ENCODE data around the gene MTFR1L. TPM values are rescaled to one million over a fixed set of nuclear protein-coding genes. Genes with fewer than 3 reads are reported as not detected.

MTFR1L gene
- total RNA-seq, 2 experiments from 2014 or later = 27.7 to 30.8 TPM

- H3K27me3 Mint-ChIP-seq = no peaks in the 10 kb centered on the region
- no peaks in the 10 kb centered on the region for H3K9me3 Mint-ChIP-seq (ENCODE audit: low read depth)
- DNase-seq (no peak), ATAC-seq (no peak)
- ChIA-PET CTCF (interaction anchor here (0.6 to 3.8 kb wide), 6 partner anchors 11 to 227 kb away, joined by 3 to 27 read pairs (median 3); no protein-coding TSS in a partner anchor), POLR2A (interaction anchor here (0.6 kb wide), 1 partner anchor 83 kb away, joined by 3 read pairs; no protein-coding TSS in a partner anchor)
- peak overlapping the region; percentile 47 for H3K27ac Mint-ChIP-seq
- no peak overlapping the region for H3K4me3 Mint-ChIP-seq
- peaks cover 6% of the 10 kb centered on the region for H3K36me3 Mint-ChIP-seq (ENCODE audit: low read depth)
- intact Hi-C loops (cut with DNase I, micrococcal nuclease) = no loop called here
- H3K4me1 Mint-ChIP-seq = peaks cover 46% of the 10 kb centered on the region
These were observed 26.1 kb upstream of the MTFR1L start for GRCh38 chr1:25793585-25794170.

GRCh38 chr1:25794325-25794724 is 25.4 kb upstream of the MTFR1L start:
- H3K27me3 Mint-ChIP-seq = no peaks in the 10 kb centered on the region
- CTCF ChIA-PET = interaction anchor here (0.7 to 3.8 kb wide), 2 partner anchors 162 to 184 kb away, joined by 3 to 27 read pairs; no protein-coding TSS in a partner anchor

GRCh38 chr1:25795211-25795610 is 24.5 kb upstream of the MTFR1L start:
- POLR2A ChIA-PET = interaction anchor here (0.6 kb wide), 1 partner anchor 176 kb away, joined by 3 read pairs; no protein-coding TSS in a partner anchor
- H3K4me3 Mint-ChIP-seq = no peak overlapping the region
- ATAC-seq = no peak
- H3K27ac Mint-ChIP-seq = peak overlapping the region; percentile 1
- H3K27me3 Mint-ChIP-seq = no peaks in the 10 kb centered on the region
- peaks cover 51% of the 10 kb centered on the region for H3K4me1 Mint-ChIP-seq
- H3K36me3 Mint-ChIP-seq (ENCODE audit: low read depth) = peaks cover 4% of the 10 kb centered on the region
- no peaks in the 10 kb centered on the region for H3K9me3 Mint-ChIP-seq (ENCODE audit: low read depth)
- CTCF ChIA-PET = interaction anchor here (0.8 to 5.0 kb wide), 4 partner anchors 41 to 185 kb away, joined by 3 to 38 read pairs (median 15); no protein-coding TSS in a partner anchor
- intact Hi-C loops (cut with DNase I, micrococcal nuclease) = loop anchor here (5.0 kb wide), 6 partner anchors 98 to 563 kb away; partner anchors contain the start of genes LDLRAP1 (in 1 of the 2), MACO1 (in 1 of the 2) and SYF2 (in 1 of the 2)
- no peak for DNase-seq

More at GRCh38 chr1:25794325-25794724, 25.4 kb upstream of the MTFR1L start:
- DNase-seq = no peak
- Mint-ChIP-seq H3K9me3 (ENCODE audit: low read depth) (no peaks in the 10 kb centered on the region), H3K4me1 (peaks cover 48% of the 10 kb centered on the region), H3K36me3 (ENCODE audit: low read depth) (peaks cover 6% of the 10 kb centered on the region), H3K4me3 (no peak overlapping the region), H3K27ac (no peak overlapping the region)
- intact Hi-C loops (cut with DNase I, micrococcal nuclease) = no loop called here
- no peak for ATAC-seq
- POLR2A ChIA-PET = no interaction called here

GRCh38 chr1:25795946-25796810 is 23.6 kb upstream of the MTFR1L start:
- ATAC-seq (peak; percentile 67), DNase-seq (peak; percentile 75)
- ChIA-PET CTCF (interaction anchor here (0.5 to 5.0 kb wide), 15 partner anchors 8 to 787 kb away, joined by 3 to 38 read pairs (median 3); no protein-coding TSS in a partner anchor), POLR2A (interaction anchor here (0.6 to 0.7 kb wide), 2 partner anchors 176 to 177 kb away, joined by 3 to 4 read pairs; no protein-coding TSS in a partner anchor)
- Mint-ChIP-seq H3K4me1 (peaks cover 59% of the 10 kb centered on the region), H3K9me3 (ENCODE audit: low read depth) (no peaks in the 10 kb centered on the region), H3K36me3 (ENCODE audit: low read depth) (peaks cover 6% of the 10 kb centered on the region), H3K27me3 (no peaks in the 10 kb centered on the region), H3K4me3 (peak overlapping the region; percentile 56), H3K27ac (peak overlapping the region; percentile 95)
- intact Hi-C loops (cut with DNase I, micrococcal nuclease) = loop anchor here (1.0 to 5.0 kb wide), 14 partner anchors 21 to 564 kb away; partner anchors contain the start of genes LDLRAP1 (in 1 of the 2), MACO1 (in 1 of the 2) and SYF2 (in 1 of the 2)

- DNase-seq = peak; percentile 93
- no peaks in the 10 kb centered on the region for H3K27me3 Mint-ChIP-seq
- peak overlapping the region; percentile 95 for H3K27ac Mint-ChIP-seq
- ChIA-PET CTCF (interaction anchor here (0.6 to 5.0 kb wide), 13 partner anchors 17 to 321 kb away, joined by 3 to 38 read pairs (median 4); no protein-coding TSS in a partner anchor), POLR2A (interaction anchor here (0.6 to 0.7 kb wide), 2 partner anchors 177 to 178 kb away, joined by 3 to 4 read pairs; no protein-coding TSS in a partner anchor)
- no peaks in the 10 kb centered on the region for H3K9me3 Mint-ChIP-seq (ENCODE audit: low read depth)
- peaks cover 6% of the 10 kb centered on the region for H3K36me3 Mint-ChIP-seq (ENCODE audit: low read depth)
- peak; percentile 61 for ATAC-seq
- H3K4me3 Mint-ChIP-seq = peak overlapping the region; percentile 56
- peaks cover 62% of the 10 kb centered on the region for H3K4me1 Mint-ChIP-seq
- intact Hi-C loops (cut with DNase I, micrococcal nuclease) = loop anchor here (1.0 to 5.0 kb wide), 14 partner anchors 22 to 565 kb away; partner anchors contain the start of genes LDLRAP1 (in 1 of the 2), MACO1 (in 1 of the 2) and SYF2 (in 1 of the 2)
These were observed 22.8 kb upstream of the MTFR1L start for GRCh38 chr1:25796811-25797458.

- no peaks in the 10 kb centered on the region for H3K27me3 Mint-ChIP-seq
- ATAC-seq (no peak), DNase-seq (peak; percentile 73)
- no peak overlapping the region for H3K27ac Mint-ChIP-seq
- POLR2A ChIA-PET = interaction anchor here (0.6 kb wide), 1 partner anchor 157 kb away, joined by 3 read pairs; no protein-coding TSS in a partner anchor
- H3K4me3 Mint-ChIP-seq = no peak overlapping the region
- CTCF ChIA-PET = interaction anchor here (0.6 to 5.0 kb wide), 21 partner anchors 10 to 294 kb away, joined by 3 to 38 read pairs (median 4); no protein-coding TSS in a partner anchor
- intact Hi-C loops (cut with DNase I, micrococcal nuclease) = loop anchor here (2.0 to 5.0 kb wide), 10 partner anchors 67 to 566 kb away; partner anchors contain the start of genes LDLRAP1 (in 1 of the 2), MACO1 (in 1 of the 2) and SYF2 (in 1 of the 2)
- H3K36me3 Mint-ChIP-seq (ENCODE audit: low read depth) = peaks cover 6% of the 10 kb centered on the region
- H3K9me3 Mint-ChIP-seq (ENCODE audit: low read depth) = no peaks in the 10 kb centered on the region
- peaks cover 72% of the 10 kb centered on the region for H3K4me1 Mint-ChIP-seq
These were observed 21.8 kb upstream of the MTFR1L start for GRCh38 chr1:25797939-25798338.

GRCh38 chr1:25798666-25799351 is 20.9 kb upstream of the MTFR1L start:
- ATAC-seq (no peak), DNase-seq (no peak)
- peaks cover 6% of the 10 kb centered on the region for H3K36me3 Mint-ChIP-seq (ENCODE audit: low read depth)
- ChIA-PET CTCF (interaction anchor here (0.6 to 5.0 kb wide), 18 partner anchors 12 to 249 kb away, joined by 3 to 38 read pairs (median 4); no protein-coding TSS in a partner anchor), POLR2A (interaction anchor here (0.6 kb wide), 1 partner anchor 158 kb away, joined by 3 read pairs; no protein-coding TSS in a partner anchor)
- H3K4me1 Mint-ChIP-seq = peaks cover 72% of the 10 kb centered on the region
- H3K4me3 Mint-ChIP-seq = peak overlapping the region; percentile 54
- no peak overlapping the region for H3K27ac Mint-ChIP-seq
- intact Hi-C loops (cut with DNase I, micrococcal nuclease) = loop anchor here (5.0 kb wide), 6 partner anchors 102 to 567 kb away; partner anchors contain the start of genes LDLRAP1 (in 1 of the 2), MACO1 (in 1 of the 2) and SYF2 (in 1 of the 2)
- H3K9me3 Mint-ChIP-seq (ENCODE audit: low read depth) = no peaks in the 10 kb centered on the region
- no peaks in the 10 kb centered on the region for H3K27me3 Mint-ChIP-seq

- ChIA-PET CTCF (interaction anchor here (0.7 to 5.0 kb wide), 5 partner anchors 24 to 250 kb away, joined by 3 to 38 read pairs (median 4); no protein-coding TSS in a partner anchor), POLR2A (interaction anchor here (0.7 kb wide), 1 partner anchor 24 kb away, joined by 3 read pairs; no protein-coding TSS in a partner anchor)
- Mint-ChIP-seq H3K4me3 (peak overlapping the region; percentile 54), H3K27me3 (no peaks in the 10 kb centered on the region), H3K9me3 (ENCODE audit: low read depth) (no peaks in the 10 kb centered on the region), H3K4me1 (peaks cover 72% of the 10 kb centered on the region), H3K36me3 (ENCODE audit: low read depth) (peaks cover 9% of the 10 kb centered on the region), H3K27ac (peak overlapping the region; percentile 59)
- ATAC-seq = no peak
- DNase-seq = no peak
- intact Hi-C loops (cut with DNase I, micrococcal nuclease) = loop anchor here (5.0 kb wide), 6 partner anchors 102 to 567 kb away; partner anchors contain the start of genes LDLRAP1 (in 1 of the 2), MACO1 (in 1 of the 2) and SYF2 (in 1 of the 2)
These were observed 20.3 kb upstream of the MTFR1L start for GRCh38 chr1:25799352-25799934.

GRCh38 chr1:25799935-25800702 is 19.6 kb upstream of the MTFR1L start, which contains the start of gene SELENON:
Gene SELENON (plus strand): TSS chr1:25800193. CDS start chr1:25800231, 38 bp downstream.
- CTCF ChIA-PET = interaction anchor here (0.7 to 5.0 kb wide), 7 partner anchors 13 to 251 kb away, joined by 3 to 38 read pairs (median 4); no protein-coding TSS in a partner anchor
- POLR2A ChIA-PET = interaction anchor here (0.7 kb wide), 1 partner anchor 25 kb away, joined by 3 read pairs; no protein-coding TSS in a partner anchor
- no peaks in the 10 kb centered on the region for H3K9me3 Mint-ChIP-seq (ENCODE audit: low read depth)
- H3K27ac Mint-ChIP-seq = peak within 1 kb of the TSS; percentile 59
- peak; percentile 45 for DNase-seq
- ATAC-seq = peak; percentile 6
- intact Hi-C loops (cut with DNase I, micrococcal nuclease) = loop anchor here (5.0 kb wide), 7 partner anchors 33 to 568 kb away; partner anchors contain the start of genes LDLRAP1 (in 1 of the 2), MACO1 (in 1 of the 2) and SYF2 (in 1 of the 2)
- H3K4me1 Mint-ChIP-seq = peaks cover 74% of the 10 kb centered on the region
- peaks cover 10% of the 10 kb centered on the region for H3K36me3 Mint-ChIP-seq (ENCODE audit: low read depth)
- H3K27me3 Mint-ChIP-seq = no peaks in the 10 kb centered on the region
- H3K4me3 Mint-ChIP-seq = peak within 1 kb of the TSS; percentile 78

Data from activated CD4-positive, alpha-beta T cell treated with anti-CD3 and anti-CD28 coated beads for 36 hours (primary cell).